Hematopoietic multipotent progenitor cell treated with erythropoietin and hydrocortisone succinate and interleukin-3 and kit ligand, for 4 days (in vitro differentiated cells): ENCODE data around the gene AWAT1.
A peak's percentile ranks its signal among the peaks of the same experiment; 100 is the strongest.
"Not testable (repeated sequence)": the region's sequence is repeated elsewhere in the genome, so short reads cannot be mapped to it uniquely, and the experiment has no call there.

Experiments used
- DNase-seq: peaks from one replicate; pipeline ENCODE4 v3.0.0-alpha.2; 2015

The AWAT1 gene

DNA sequence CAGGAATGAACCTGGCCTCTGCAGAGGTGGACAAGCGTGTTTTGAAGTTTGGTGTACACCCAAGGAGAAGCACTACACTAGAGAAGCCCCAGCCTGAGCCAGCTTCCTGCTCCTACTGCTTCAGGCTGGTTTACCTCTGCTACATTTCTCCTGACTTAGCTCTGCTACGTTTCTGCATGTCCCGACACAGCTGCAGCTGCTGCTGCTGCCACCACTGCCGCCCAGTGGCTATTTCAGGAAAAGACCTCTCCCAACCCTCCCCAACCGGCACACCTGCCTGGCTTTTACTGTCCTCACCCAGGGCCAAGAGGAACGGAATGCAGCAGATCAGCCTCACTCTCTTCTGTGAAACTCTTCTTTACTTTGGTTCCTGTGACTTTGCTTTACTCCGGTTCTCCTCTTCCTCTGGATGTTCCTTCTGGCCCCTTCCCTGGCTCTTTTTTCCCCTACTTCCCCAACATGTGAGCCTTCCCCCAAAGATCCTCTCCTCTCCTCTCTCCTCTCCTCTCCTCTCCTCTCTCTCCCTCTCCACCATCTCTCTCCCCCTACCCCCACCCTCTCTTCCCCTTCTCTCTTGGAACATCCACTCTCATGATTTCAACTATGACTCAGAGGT is 28.6 kb downstream of the AWAT1 start:
- peak; percentile 54 for DNase-seq

GRCh38 chrX:70264784-70265183 is 30.3 kb downstream of the AWAT1 start:
- DNase-seq = peak; percentile 3

- DNase-seq = no peak
Observed at GRCh38 chrX:70268034-70268433, 33.6 kb downstream of the AWAT1 start, which contains the start of gene ARR3. Gene ARR3, plus strand, starts transcription at chrX:70268334. Its CDS starts 1,052 bp downstream, at chrX:70269386.

GRCh38 chrX:70274029-70274428 is 39.6 kb downstream of the AWAT1 start:
- DNase-seq = not testable (repeated sequence)

GRCh38 chrX:70279081-70279480 is 44.6 kb downstream of the AWAT1 start:
- no peak for DNase-seq

GRCh38 chrX:70280573-70280972 is 46.1 kb downstream of the AWAT1 start:
- DNase-seq = no peak

GRCh38 chrX:70281951-70282350 is 47.5 kb downstream of the AWAT1 start, which contains the start of gene RAB41:
Gene RAB41, plus strand, starts transcription at chrX:70282172. Its CDS starts 46 bp downstream, at chrX:70282218.
- no peak for DNase-seq

- DNase-seq = no peak
Observed at GRCh38 chrX:70289168-70289792, 54.8 kb downstream of the AWAT1 start.
